ENCODE data around the gene B3GAT3.

- TF ChIP-seq, protein P1, sequence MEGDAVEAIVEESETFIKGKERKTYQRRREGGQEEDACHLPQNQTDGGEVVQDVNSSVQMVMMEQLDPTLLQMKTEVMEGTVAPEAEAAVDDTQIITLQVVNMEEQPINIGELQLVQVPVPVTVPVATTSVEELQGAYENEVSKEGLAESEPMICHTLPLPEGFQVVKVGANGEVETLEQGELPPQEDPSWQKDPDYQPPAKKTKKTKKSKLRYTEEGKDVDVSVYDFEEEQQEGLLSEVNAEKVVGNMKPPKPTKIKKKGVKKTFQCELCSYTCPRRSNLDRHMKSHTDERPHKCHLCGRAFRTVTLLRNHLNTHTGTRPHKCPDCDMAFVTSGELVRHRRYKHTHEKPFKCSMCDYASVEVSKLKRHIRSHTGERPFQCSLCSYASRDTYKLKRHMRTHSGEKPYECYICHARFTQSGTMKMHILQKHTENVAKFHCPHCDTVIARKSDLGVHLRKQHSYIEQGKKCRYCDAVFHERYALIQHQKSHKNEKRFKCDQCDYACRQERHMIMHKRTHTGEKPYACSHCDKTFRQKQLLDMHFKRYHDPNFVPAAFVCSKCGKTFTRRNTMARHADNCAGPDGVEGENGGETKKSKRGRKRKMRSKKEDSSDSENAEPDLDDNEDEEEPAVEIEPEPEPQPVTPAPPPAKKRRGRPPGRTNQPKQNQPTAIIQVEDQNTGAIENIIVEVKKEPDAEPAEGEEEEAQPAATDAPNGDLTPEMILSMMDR (conservative IDR thresholded peaks at IDR 0.05), result no peak
- no peak for TF ChIP-seq ZFX (IDR thresholded peaks at IDR 0.05)
Measured at GRCh38 chr11:62647609-62648005, 25.8 kb upstream of the B3GAT3 start.
